Dermis blood vessel endothelial cell (primary cell): Measurements from ENCODE around the gene FCN1. TPM values are rescaled to one million over a fixed set of nuclear protein-coding genes. Genes with fewer than 3 reads are reported as not detected.

Experiments used
- DNase-seq: peaks from one replicate; pipeline ENCODE4 v3.0.0; 2010
- total RNA-seq: library from RNA; depleted of rRNA; stranded (reverse); fragments of >200 nt; gene quantifications from 2 replicates; pipeline ENCODE4 v1.2.3, GENCODE V29; 2014

FCN1 gene
- total RNA-seq, 1 donor from 2014 or later: not detected

GRCh38 chr9:134951461-134951860, 33.7 kb upstream of the FCN1 start:
- no peak for DNase-seq

DNA sequence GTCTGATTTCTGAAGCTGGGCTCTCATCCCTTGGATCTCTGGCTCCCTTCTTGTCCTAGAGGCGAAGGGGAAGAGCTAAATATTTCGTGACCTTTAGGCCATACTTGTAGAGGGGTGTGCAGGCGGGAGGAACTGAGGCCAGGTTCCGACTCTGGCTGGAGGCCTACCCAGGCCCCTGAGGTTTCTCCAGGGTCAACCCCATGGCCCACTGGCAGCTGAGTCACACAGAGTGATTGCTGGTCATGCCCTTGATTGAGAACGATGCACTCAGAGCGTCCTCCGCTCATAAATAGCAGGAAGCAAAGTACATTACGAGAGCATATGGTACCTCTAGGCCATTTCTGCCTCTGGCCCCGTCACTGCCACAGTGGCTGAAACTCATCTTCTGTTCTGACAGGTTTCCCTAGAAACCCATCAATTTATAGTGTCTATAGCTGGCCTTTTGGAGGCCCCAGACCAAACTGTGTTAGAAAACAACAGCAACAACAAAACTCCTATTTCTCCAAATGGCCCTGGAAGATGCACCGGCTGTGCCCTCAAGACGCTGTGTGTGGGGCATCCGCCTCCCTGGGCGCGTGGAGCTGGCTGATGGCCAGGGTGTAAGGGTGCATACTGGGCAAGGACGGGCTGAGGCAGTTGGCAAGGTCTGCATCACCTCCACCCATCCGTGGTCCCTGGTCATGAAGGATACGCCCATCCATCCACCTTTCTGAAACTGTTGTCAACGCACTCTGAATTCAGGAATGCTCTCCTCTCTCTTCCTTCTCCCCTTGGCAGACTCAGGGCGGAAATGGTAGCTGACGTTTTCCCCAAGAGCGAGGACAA, 32.9 kb upstream of the FCN1 start:
- DNase-seq: no peak

- no peak for DNase-seq
Observed at GRCh38 chr9:134949681-134950385, 32.1 kb upstream of the FCN1 start.

- DNase-seq: no peak
Observed at GRCh38 chr9:134948149-134948548, 30.4 kb upstream of the FCN1 start.

GRCh38 chr9:134947265-134947955, 29.7 kb upstream of the FCN1 start:
- no peak for DNase-seq

DNA sequence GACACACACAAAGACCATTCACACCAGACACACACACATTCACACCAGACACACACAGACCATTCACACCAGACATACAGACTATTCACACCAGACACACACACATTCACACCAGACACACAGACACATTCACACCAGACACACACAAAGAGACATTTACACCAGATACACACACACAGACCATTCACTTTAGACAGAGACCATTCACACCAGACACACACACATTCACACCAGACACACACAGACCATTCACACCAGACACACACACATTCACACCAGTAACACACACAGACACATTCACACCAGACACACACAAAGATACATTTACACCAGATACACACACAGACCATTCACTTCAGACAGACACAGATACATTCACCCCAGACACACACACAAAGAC, 29.0 kb upstream of the FCN1 start:
- DNase-seq: no peak

GRCh38 chr9:134945509-134946275, 28.0 kb upstream of the FCN1 start:
- no peak for DNase-seq

- DNase-seq: no peak
Observed at GRCh38 chr9:134944916-134945315, 27.2 kb upstream of the FCN1 start.

DNA sequence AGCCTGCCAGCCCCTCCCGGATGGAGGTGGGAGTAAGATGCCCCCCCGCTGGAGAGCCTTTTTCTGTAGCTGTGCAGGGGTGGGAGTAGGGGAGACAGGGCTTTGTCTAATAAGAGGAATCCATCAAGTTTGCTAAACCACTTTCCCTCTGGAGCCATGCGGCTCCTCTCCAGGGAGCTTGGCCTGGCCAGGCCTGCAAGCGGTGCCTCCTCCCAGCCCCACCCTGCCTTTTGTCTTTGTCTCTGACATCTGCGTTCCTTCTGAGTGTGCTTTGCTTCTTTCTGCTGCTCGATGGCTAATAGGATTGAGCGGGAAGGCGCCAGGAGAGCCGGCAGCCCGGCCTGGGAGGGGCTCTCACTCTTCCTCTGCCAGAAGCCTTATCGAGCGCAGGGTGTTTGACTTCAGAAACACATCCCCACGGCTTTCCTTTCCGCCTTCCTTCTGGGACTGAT, 26.7 kb upstream of the FCN1 start:
- no peak for DNase-seq

DNA sequence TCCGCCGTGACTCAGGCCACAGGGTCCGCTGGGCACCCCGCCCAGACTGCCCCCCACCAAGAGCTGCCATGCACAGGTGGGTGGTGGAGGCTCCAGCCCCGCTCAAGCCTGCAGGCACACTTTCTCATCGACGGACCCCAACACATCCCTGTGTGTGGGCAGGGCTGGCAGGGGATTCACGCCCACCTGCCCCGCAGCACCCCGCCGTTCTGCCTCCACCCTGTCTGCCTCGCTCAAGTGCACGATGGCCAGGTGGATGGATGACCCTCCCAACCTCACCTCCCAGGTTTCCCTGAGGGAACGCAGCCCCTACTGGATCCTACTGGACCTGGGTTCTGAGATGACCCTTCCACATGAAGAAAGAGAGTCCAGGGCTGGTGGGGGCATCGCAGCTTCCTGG, 26.1 kb upstream of the FCN1 start:
- DNase-seq: no peak

DNA sequence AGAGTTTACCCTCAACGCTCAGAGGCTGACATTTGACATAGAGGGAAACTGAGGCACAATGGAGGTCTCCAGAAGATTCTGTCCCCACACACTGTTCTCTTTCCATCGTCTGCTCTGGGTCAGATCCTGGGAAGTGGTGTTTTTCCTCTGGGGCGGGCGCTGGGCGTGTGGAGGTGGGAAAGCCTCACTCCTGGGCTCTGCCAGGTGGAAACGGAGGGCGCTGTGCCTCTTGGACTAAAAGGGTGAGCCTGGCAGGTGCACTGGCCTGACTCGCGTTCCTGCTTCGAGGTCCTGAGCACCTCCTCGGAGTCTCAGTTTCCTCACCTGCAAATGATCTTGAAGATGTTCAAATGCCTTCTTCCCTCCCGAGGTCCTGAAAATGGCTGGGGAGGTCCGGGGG, 25.7 kb upstream of the FCN1 start:
- no peak for DNase-seq

DNA sequence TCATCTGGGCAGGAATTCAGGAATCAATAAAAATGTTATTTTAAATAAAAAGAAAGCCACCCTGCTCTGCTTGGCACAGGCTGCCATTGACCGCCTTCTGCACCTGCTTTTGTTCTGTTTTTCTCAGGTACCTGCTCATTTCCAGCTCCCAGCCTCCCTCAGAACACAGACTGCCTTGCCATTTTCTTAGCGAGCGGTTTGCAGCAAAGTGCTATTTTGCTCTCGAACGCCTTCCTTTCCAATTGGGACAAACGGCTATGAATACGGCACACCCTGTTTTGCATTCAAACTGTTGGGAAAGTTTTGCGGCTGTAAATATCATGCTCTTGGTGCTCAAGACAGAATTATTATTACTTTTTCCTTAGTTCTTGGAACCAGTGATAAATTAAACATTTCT, 25.1 kb upstream of the FCN1 start:
- no peak for DNase-seq

GRCh38 chr9:134942011-134942787, 24.5 kb upstream of the FCN1 start:
- DNase-seq: no peak

GRCh38 chr9:134940236-134941208, 22.8 kb upstream of the FCN1 start:
- DNase-seq: no peak

DNA sequence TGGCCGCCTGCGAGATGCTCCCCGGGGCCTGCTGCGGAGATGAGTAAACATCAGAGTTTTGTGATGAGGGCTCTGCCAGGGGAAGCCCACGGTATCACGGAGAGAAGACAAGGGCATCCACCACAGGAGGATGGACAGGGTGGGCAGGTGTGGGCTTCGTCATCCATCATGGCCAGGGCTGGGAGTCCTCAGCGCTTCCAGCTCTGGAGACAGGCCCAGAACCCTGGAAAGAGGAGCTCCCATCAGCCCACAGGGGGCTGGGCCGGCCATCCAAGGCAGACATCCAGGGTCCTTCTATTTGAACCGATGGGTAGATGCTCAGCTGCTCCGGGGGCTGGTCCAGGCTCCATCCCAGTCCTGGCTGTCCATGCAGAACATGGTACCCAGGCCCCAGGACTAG, 22.1 kb upstream of the FCN1 start:
- no peak for DNase-seq

DNA sequence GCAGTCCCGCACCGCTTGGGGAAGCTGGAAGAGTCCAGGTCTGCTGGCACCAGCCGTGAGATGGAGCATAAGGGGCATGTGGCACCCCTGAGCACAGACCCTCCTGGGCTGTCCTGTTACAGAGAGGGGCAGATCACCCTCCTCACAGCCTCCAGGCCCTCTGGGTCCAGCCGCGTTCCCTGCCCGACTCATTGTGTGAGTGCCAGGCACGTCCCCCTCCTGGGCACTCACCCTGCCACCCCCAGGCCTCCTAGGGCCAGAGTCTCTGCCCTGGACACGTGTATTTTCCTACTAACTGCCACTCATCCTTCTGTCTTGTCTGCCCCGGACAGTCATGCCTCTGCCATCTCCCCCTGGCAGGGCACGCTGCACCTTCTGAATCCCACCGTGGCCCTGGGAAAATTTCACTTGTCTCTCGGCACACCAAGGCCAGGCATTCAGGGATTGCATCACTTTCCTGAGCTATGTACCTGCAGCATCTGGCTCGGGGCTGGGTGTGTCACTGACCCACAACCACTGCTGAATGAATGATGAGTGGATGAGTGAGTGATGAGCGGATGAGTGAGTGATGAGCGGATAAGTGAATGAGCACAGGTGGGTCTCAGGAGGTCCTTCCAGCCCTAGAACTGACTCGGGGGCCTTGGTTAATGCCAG, 21.5 kb upstream of the FCN1 start:
- no peak for DNase-seq

- DNase-seq: no peak
Observed at GRCh38 chr9:134938346-134939079, 20.8 kb upstream of the FCN1 start.

DNA sequence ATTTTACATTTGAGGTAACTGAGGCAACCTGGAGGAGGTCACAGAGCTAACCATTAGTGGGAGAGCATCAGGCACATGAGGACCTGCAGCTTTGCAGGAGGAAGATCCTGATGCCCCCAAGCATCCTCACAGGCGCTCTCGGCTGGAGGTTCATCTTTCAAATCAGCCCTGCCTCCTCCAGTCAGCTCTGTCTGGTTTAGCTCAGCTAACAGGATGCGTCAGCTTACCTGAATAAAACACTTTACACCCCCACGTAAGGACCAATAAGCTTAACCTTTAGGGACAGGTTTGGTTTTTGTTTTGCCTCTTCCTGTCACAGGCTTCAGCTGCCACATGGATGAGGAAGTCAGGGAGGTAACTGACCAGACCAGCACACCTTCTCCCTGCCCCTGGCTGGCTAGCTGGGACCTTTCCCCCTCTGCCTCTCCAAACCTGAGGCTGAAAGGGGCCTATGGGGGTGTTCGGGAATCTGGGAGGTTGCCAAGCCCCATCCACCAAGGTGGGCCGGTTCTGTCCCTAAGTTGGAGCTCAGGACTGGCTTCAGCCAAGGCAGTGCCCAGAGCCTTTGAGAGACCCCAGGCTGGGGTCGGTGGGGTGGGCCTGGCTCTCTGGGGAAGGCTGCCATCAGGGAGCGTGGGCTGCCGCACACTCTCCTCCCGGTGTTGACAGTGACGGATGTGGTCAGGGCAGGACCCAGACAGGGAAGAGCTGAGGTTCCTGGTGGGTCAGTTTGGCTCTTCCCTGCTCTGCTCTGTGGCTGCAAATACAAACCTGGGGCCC, 20.0 kb upstream of the FCN1 start:
- no peak for DNase-seq

DNA sequence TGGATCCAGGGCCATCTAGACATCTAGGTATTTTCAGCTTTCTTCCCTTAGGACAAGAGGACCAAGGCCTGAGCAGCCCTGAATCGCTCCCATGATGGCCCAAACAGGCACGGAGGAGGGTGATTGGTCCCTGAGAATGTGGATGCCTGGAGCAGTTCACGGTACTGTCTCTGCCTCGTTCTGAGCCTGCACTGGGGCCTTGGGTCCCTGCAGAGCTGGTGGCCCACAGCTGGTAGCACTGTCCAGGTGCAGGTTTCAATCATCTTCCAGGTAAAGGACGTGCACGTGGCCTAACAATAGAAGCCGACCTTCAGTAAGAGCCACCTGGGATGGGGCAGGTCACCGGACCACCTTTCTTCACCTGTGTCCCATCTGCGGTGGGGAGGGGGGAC, 19.4 kb upstream of the FCN1 start:
- DNase-seq: no peak
